Measurements from ENCODE around the gene ARPC2. TPM values are rescaled to one million over a fixed set of nuclear protein-coding genes. Genes with fewer than 3 reads are reported as not detected.
A peak's percentile ranks its signal among the peaks of the same experiment; 100 is the strongest.

The ARPC2 gene
- total and polyA plus RNA-seq, 10 of the 15 experiments (the other 5 are each of a cell fraction or from before 2014, with no cell fraction given), result 440 to 980 (median 709) TPM

- no peak for TF ChIP-seq BCLAF1 (IDR thresholded peaks at IDR 0.05)
- TF ChIP-seq CEBPZ (IDR thresholded peaks at IDR 0.05; ENCODE audit: low read depth, low read length), result no peak
- no peak for TF ChIP-seq RCOR1 (conservative IDR thresholded peaks at IDR 0.05; ENCODE audit: low read depth, low read length)
- TF ChIP-seq MYB (IDR thresholded peaks at IDR 0.05; ENCODE audit: borderline replicate concordance, low read depth, low read length), result no peak
- no peak for TF ChIP-seq STAT3 (IDR thresholded peaks at IDR 0.05; ENCODE audit: low read depth, low read length)
- TF ChIP-seq ZBTB33 (IDR thresholded peaks at IDR 0.05), result no peak
- TF ChIP-seq PKNOX1 (IDR thresholded peaks at IDR 0.05), result no peak
- no peak for TF ChIP-seq ZNF207 (IDR thresholded peaks at IDR 0.05; ENCODE audit: borderline replicate concordance)
- TF ChIP-seq SMC3 (IDR thresholded peaks at IDR 0.05; ENCODE audit: borderline replicate concordance, low read length), result peak; percentile 64; the same call in 1 of the 2 replicates
- no peak for TF ChIP-seq POLR2A (IDR thresholded peaks at IDR 0.05; ENCODE audit: low read depth, low read length)
- TF ChIP-seq NBN (IDR thresholded peaks at IDR 0.05), result no peak
- TF ChIP-seq ATF3 (IDR thresholded peaks at IDR 0.05; ENCODE audit: borderline replicate concordance, extremely low read depth, low read depth, low read length), result no peak
- TF ChIP-seq ETV6 (conservative IDR thresholded peaks at IDR 0.05 in 1 of 2, IDR thresholded peaks at IDR 0.05 in 1 of 2; ENCODE audit: borderline replicate concordance in 1 of 2, low read depth in 1 of 2), result 0 out of 4 replicates have a peak, but pooled peaks of 1 of the 2 experiments have one; percentile 29
- no peak for TF ChIP-seq MEF2A (IDR thresholded peaks at IDR 0.05; ENCODE audit: insufficient read depth, low read depth, low read length)
- no peak for TF ChIP-seq DPF2 (IDR thresholded peaks at IDR 0.05)
- TF ChIP-seq HDAC2 (IDR thresholded peaks at IDR 0.05), result no peak
- no peak for TF ChIP-seq MEF2B (IDR thresholded peaks at IDR 0.05; ENCODE audit: partially characterized antibody, poor library complexity, severe bottlenecking)
- TF ChIP-seq CBX3 (IDR thresholded peaks at IDR 0.05; ENCODE audit: borderline replicate concordance, low read depth), result no peak
- TF ChIP-seq ELK1 (IDR thresholded peaks at IDR 0.05; ENCODE audit: low read depth, low read length), result no peak
- no peak for TF ChIP-seq SMAD5 (IDR thresholded peaks at IDR 0.05; ENCODE audit: low read depth)
- TF ChIP-seq SREBF1 (IDR thresholded peaks at IDR 0.05; ENCODE audit: low read length), result no peak
Observed at GRCh38 chr2:218186355-218186766, 30.6 kb upstream of the ARPC2 start (continued).

All from GM12878 (cell line).